ENCODE measurements around the gene LHFPL5. TPM values are rescaled to one million over a fixed set of nuclear protein-coding genes. Genes with fewer than 3 reads are reported as not detected.

Gene LHFPL5
- total and polyA plus RNA-seq, 8 donors, result not detected

GRCh38 chr6:35769211-35769610 lies 35.9 kb upstream of the LHFPL5 start:
- Histone ChIP-seq H3K27ac (no peak overlapping the region), H3K4me1 (no peaks in the 10 kb centered on the region), H3K9me3 (no peaks in the 10 kb centered on the region), H3K27me3 (peaks cover 11 to 34% of the 10 kb centered on the region in 2 donors), H3K36me3 (no peaks in the 10 kb centered on the region), H3K4me3 (no peak overlapping the region)
- DNase-seq, result no peak
- intact Hi-C loops (cut with DNase I), result no loop called here
- ATAC-seq, result no peak
- TF ChIP-seq CTCF (IDR thresholded peaks at IDR 0.05), result no peak

GRCh38 chr6:35771343-35771627 lies 33.9 kb upstream of the LHFPL5 start:
- H3K27ac ChIP-seq, result no peak overlapping the region
- H3K4me1 ChIP-seq, result peaks cover 4% of the 10 kb centered on the region in 2 donors
- DNase-seq (no peak), ATAC-seq (no peak)
- H3K9me3 ChIP-seq, result no peaks in the 10 kb centered on the region
- no peak for TF ChIP-seq CTCF (IDR thresholded peaks at IDR 0.05)
- no peaks in the 10 kb centered on the region for H3K36me3 ChIP-seq
- intact Hi-C loops (cut with DNase I), result no loop called here
- H3K4me3 ChIP-seq, result no peak overlapping the region
- peaks cover 4 to 32% of the 10 kb centered on the region in 2 donors for H3K27me3 ChIP-seq

GRCh38 chr6:35774116-35774794 lies 30.9 kb upstream of the LHFPL5 start:
- intact Hi-C loops (cut with DNase I), result no loop called here
- DNase-seq (no peak), ATAC-seq (no peak)
- H3K36me3 ChIP-seq, result no peaks in the 10 kb centered on the region
- TF ChIP-seq CTCF (IDR thresholded peaks at IDR 0.05), result no peak
- peaks cover 4 to 10% of the 10 kb centered on the region in 2 donors for H3K4me1 ChIP-seq
- peaks cover 11 to 48% of the 10 kb centered on the region in 2 donors for H3K27me3 ChIP-seq
- H3K9me3 ChIP-seq, result no peaks in the 10 kb centered on the region
- no peak overlapping the region for H3K27ac ChIP-seq
- H3K4me3 ChIP-seq, result no peak overlapping the region

- no peak overlapping the region for H3K4me3 ChIP-seq
Measured at GRCh38 chr6:35775031-35775430, 30.1 kb upstream of the LHFPL5 start.

More at GRCh38 chr6:35775031-35775430, 30.1 kb upstream of the LHFPL5 start:
- no peak for DNase-seq
- Histone ChIP-seq H3K4me1 (peaks cover 4 to 10% of the 10 kb centered on the region in 2 donors), H3K36me3 (no peaks in the 10 kb centered on the region), H3K27me3 (peaks cover 11 to 48% of the 10 kb centered on the region in 2 donors), H3K9me3 (no peaks in the 10 kb centered on the region), H3K27ac (no peak overlapping the region)
- intact Hi-C loops (cut with DNase I), result no loop called here
- ATAC-seq, result no peak
- no peak for TF ChIP-seq CTCF (IDR thresholded peaks at IDR 0.05)

Data from left lung (tissue), 10 donors.